NCI-H1694 treated with DMSO at 0.1 percent for 48 hours (cell line): ENCODE measurements around the gene CRYM.
"Not testable (repeated sequence)": the region's sequence is repeated elsewhere in the genome, so short reads cannot be mapped to it uniquely, and the experiment has no call there.

ENCODE experiments used
- DNase-seq: peaks from one replicate; lab custom pipeline; 2025; lab: John Stamatoyannopoulos, UW

Gene CRYM

DNA sequence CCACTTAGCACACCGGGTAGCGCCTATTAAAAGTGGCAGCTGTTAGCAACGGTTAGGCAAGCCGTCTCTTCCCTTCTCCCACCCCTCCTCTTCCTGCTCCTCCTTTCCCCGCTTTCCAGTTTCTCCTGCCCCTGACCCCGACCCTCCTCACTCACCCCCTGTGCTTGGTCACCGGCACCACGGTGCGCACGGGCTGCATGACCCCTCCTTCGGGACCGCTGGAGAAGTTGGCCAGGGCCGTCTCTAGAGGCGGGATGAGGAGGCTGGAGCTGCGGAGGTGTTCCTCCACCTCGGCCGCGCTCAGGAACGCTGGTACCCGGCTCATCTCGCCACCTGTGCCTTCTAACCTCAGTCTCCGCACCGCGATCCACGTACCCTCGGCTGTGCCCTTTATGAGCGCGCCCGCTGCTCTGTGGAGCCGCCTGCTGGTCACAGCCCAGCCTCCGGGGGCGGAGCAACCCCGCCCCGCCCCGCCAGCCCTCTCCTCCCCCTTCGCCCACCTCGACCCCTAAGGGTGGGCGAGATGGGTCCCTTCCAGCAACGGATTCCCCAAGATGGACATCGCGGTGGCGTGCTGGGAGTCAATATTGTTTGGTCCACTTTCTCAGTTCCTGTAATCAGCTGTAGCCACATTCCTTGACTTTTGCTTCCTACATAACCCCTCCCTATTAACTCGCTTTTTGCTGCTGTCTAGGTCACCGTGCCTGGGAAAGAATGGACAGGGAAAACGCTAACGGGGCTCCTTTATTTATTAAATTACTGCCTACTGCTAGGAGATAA, at the start of gene CRYM:
TSS of gene CRYM (minus strand) at position 364 of the 780 bp plus-strand sequence. CDS start at position 325, 39 bp downstream.
- DNase-seq, result peak; percentile 4

- DNase-seq, result no peak
Observed at GRCh38 chr16:21327046-21327445, 49.0 kb upstream of the CRYM start.

DNA sequence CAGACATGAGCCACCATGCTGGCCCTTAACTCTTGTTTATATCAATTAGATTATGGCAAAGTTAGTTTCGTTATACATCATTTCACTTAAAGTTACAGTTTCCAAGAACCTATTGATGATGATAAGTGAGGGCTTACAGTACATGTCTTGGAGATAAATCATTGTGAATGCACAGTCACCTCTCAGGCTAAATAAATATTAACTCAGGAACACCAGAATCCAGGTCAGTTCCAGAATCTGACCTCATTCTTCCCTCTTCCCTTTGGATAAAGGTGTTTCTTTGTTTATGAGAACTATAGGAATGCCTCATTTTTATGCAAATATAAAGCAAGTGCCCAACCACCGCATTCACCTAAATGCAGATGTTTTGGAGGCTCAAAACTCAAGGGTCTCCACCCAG, 48.4 kb upstream of the CRYM start:
- no peak for DNase-seq

DNA sequence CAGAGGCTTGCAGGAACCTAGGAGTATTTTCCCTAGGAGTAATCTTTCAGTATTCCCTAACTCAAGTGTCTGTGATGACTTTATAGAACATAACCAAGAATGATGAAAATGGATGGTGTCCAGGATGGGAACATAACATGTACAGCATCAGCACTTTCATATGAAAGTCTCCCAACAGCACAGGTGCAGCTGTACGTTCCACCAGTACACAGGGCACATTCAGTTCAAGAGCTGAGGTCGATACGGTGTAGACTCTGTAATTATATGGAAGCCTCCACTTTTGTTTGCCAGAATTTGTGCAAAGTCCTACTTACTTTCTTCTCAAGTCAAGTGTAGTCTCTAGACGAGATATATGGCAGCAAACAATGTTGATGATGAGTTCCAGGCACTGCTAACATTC, 46.2 kb upstream of the CRYM start:
- no peak for DNase-seq

GRCh38 chr16:21322251-21322650, 44.2 kb upstream of the CRYM start:
- not testable (repeated sequence) for DNase-seq

DNA sequence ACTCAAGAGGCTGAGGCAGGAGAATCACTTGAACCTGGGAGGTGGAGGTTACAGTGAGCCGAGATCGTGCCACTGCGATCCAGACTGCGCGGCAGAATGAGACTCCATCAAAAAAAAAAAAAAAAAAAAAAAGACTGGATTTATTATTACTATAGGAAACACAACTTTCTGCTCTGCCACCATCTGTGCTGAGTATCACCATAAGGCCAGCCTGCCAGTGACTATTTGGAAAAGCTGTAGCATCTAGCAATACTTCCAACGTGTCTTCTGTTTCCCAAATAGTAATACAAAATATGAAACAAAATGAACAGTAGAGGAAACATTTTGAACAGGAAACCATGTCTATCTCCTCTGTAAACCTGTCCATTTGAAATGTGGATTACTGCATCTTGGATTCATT, 43.6 kb upstream of the CRYM start:
- no peak for DNase-seq

DNA sequence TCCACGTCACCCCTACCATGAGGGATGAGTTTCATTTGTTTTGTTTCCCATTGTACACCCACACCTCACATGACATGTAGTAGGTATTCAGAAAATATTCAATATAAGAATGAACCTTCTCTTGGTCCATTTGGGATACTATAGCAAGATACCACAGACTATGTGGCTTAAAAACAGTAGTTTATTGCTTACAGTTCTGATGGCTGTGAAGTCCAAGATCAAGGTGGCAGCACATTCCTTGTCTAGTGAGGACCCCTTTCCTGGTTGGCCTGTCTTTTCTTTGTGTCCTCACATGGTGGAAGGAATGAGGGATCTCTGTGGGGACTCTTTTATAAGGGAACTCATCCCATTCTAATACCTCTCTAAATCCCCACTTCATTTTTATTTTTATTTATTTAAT, 36.2 kb upstream of the CRYM start:
- no peak for DNase-seq

GRCh38 chr16:21312863-21313372, 34.8 kb upstream of the CRYM start:
- DNase-seq, result not testable (repeated sequence)

DNA sequence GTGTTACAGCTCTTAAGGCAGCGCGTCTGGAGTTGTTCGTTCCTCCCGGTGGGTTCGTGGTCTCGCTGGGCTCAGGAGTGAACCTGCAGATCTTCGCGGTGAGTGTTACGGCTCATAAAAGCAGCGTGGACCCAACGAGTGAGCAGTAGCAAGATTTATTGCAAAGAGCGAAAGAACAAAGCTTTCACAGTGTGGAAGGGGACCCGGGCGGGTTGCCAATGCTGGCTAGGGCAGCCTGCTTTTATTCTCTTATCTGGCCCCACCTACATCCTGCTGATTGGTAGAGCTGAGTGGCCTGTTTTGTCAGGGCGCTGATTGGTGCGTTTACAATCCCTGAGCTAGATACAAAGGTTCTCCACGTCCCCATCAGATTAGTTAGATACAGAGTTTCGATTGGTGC, 34.0 kb upstream of the CRYM start:
- DNase-seq, result not testable (repeated sequence)

GRCh38 chr16:21306712-21307111, 28.6 kb upstream of the CRYM start:
- not testable (repeated sequence) for DNase-seq

DNA sequence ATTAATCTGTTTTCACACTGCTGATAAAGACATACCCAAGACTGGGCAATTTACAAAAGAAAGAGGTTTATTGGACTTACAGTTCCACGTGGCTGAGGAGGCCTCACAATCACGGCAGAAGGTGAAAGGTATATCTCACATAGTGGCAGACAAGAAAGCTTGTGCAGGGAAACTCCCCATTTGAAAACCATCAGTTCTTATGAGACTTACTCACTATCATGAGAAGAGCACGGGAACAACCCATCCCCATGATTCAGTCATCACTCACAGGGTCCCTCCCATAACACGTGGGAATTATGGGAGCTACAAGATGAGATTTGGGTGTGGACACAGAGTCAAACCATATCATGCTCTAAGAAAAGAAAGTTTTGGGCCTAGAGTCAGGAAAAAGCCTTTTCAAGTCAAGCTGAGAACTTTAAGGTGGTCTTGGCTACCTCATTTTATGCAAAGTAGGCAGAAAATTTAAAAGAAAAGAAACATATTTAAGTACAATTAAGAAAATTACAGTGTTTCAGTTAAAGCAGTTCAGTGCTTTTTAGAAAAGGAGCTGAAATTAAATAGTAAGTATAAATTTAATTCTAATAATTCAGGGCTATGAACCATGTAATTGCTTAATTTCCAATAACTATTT, 24.9 kb upstream of the CRYM start:
- DNase-seq, result no peak

DNA sequence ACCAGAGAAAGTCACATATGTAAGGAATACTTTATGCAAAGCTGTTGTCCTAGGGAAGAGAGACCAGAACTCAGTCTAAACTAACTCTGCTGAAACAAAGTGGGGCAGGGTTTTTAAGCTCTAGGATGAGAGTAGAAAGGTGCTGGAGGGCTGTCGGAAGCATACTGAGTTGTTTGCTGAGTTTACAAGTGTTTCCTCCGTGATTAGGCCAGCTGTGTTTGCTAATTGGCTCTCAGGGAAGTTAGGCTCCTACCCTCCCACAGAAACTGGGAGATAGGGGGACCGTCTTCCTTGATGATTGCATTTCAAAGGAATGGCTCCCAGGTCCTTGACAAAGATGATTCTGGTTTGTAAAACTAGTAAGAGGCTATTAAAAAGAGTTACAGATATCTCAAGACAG, 24.4 kb upstream of the CRYM start:
- DNase-seq, result no peak

DNA sequence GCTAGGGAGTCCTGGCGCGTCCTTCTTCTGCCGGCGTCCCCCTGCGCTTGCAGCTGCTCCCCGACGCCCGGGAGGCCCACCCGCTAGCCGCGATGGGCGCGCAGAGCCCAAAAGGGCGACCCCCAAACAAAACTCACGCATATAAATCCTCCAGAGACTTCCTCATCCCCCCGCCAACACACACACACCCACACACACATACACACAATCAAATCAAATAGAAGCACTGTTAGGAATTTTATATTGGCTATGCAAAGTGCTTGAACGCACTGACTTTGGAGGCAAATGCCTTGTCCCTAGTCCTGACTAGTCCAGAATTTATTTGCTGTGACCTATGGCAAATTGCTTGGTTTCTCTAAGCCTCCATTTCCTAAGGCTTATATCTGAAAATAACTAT, 23.8 kb upstream of the CRYM start:
- DNase-seq, result no peak

DNA sequence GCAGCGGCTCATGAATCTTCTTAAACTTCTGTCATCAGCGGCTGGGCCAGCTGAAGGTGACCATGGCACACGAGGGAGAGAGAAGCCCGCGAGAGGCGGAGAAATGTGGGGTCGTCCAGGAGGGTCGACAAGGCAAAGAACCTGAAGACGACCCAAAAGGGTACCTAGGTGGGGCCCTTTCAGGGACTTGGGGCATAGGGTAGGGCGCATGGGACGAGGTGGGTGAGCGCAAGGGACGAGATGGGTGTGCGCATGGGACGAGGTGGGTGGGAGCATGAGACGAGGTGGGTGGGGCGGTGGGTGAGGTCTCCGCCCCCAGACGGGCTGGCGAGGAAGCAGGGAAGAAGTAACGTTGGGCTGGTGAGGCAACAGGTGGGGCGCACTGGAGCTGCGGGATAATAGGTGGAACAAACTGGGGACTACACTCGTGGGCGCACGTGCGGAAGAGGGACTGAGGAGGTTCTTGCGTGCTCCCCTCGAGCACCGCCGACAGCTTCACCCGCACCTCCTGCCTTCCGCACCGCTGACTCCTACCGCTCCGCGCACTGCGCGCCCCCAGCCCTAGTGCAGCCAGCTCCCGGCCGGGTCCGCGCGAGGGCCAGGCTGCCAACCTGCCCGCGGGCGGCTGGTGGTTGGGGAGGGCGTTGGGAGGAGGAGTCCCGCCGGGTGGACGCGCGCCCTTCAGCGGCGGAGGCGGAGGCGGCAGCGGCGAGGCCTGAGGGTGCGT, 23.2 kb upstream of the CRYM start:
- DNase-seq, result peak; percentile 29

DNA sequence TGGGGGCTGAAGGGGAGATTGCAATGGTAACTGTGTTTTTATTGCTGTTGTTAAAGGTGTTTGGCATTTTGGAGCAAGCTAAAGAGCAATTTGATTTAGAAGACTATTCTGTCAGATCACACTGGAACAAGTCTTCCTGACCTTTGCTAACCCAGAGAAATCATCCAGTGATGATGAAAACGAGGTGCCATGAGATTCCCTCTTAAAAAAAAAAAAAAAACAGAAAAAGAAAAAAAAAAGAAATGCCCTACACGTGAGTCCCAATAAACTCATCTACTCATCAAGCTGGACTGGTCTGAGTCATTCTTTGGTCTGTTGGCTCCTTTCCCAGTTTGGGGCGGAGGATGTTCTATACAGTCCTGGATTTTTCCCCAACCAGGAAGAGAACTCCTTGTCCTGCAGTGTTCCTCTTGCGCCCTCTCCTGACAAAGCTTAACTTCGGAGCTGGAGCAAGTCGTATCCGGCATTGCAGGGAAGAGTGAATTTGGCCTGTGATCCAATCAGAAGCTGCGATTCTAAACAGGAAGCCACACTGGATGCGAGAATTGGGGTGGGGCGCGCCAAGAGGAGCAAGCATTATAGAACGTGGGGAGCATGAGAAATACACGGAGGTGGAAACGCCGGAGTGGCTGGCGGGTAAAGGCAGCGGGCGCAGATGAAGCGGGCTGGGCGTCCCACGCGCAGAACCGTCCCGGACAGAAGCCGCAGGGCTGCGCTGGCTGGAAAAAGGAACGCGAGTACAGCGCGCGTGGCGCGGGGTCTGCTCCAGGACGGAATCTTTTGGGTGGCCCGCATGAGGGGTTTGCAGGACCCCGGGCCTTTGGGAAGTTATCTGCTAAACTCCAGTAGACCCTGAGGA, 22.4 kb upstream of the CRYM start:
- DNase-seq, result peak; percentile 92

DNA sequence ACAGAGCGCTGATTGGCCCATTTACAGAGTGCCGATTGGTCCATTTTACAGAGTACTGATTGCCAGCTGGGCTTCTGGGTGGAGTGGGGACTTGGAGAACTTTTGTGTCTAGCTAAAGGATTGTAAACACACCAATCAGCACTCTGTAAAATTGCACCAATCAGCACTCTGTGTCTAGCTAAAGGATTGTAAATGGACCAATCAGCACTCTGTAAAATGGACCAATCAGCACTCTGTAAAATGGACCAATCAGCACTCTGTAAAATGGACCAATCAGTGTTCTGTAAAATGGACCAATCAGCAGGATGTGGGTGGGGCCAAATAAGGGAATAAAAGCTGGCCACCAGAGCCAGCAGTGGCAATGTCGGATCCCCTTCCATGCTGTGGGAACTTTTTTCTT, 11.7 kb upstream of the CRYM start:
- not testable (repeated sequence) for DNase-seq

GRCh38 chr16:21285314-21285713, 7.2 kb upstream of the CRYM start:
- DNase-seq, result no peak

GRCh38 chr16:21284414-21284813, 6.3 kb upstream of the CRYM start:
- no peak for DNase-seq

- no peak for DNase-seq
Observed at GRCh38 chr16:21283521-21284289, 5.6 kb upstream of the CRYM start.

DNA sequence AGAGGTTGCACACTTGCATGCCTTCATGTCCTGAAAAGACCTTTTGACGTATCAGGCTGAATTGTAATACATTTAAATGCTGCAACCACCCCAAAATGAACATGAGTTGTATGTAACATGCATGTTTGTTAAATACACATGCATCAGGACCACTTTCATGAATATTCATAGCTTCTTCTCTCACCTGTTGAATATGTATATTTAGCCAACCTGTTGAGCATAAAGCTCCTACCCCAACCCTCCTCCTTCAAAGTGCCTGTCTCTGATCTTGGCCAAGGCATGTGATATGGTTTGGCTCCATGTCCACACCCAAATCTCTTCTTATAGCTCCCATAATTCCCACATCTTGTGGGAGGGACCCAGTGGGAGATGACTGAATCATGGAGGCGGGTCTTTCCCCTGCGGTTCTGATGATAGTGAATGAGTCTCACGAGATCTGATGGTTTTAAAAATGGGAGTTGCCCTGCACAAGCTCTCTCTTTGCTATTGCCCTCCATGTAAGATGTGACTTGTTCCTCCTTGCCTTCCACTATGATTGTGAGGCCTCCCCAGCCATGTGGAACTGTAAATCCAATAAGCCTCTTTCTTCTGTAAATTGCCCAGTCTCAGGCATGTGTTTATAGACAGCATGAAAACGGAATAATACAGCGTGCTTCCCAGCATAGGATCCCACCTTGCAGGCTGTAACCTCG, 3.8 kb upstream of the CRYM start:
- no peak for DNase-seq
